SH-SY5Y (cell line): ENCODE results near the gene SNX5.

Experiments
- GATA2 ChIP-seq: IDR thresholded peaks from 2 replicates; pipeline ENCODE4 v1.6.1; 2011; ENCODE audit warnings: mild to moderate bottlenecking, low read depth, low read length
- GATA3 ChIP-seq: IDR thresholded peaks from 2 replicates; pipeline ENCODE4 v1.6.1; 2011; ENCODE audit warnings: low read depth, mild to moderate bottlenecking, low read length, moderate library complexity

DNA sequence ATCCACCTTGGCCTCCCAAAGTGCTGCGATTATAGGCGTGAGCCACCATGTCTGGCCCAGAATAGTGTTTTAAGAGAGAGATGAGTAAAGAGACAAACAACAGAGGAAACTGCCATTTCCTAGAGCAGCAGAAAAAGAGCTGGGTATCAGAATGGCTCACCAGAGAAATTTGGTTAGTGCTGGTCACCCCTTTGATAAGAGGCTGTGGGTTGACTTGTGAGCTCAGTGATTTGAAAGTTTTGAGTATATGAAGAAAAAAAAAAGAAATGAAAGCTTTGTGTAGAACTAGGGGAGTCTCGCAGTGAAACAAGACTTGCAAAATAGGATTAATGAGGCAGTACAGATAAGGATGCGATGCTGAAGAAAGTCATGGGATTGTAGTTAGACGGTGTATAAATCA is 29.9 kb upstream of the SNX5 start:
- TF ChIP-seq GATA2 (no peak), GATA3 (no peak)
